Measurements from ENCODE around the gene ADNP.
"Not testable (repeated sequence)": the region's sequence is repeated elsewhere in the genome, so short reads cannot be mapped to it uniquely, and the experiment has no call there.

Gene ADNP

GRCh38 chr20:50931306-50932015 is at the start of gene ADNP:
Gene ADNP (minus strand): TSS chr20:50931437. CDS start chr20:50903996, 27,441 bp downstream.
- Mint-ChIP-seq H3K27ac (peak within 1 kb of the TSS; percentile 96), H3K9me3 (no peaks in the 10 kb centered on the region), H3K4me1 (peaks cover 46% of the 10 kb centered on the region), H3K4me3 (peak within 1 kb of the TSS; percentile 93), H3K36me3 (peaks cover 51% of the 10 kb centered on the region), H3K27me3 (no peaks in the 10 kb centered on the region)
- CTCF ChIA-PET = interaction anchor here (0.6 to 10.7 kb wide), 10 partner anchors 11 to 143 kb away, joined by 3 to 167 read pairs (median 4); partner anchors contain the start of genes BCAS4, DPM1 and MOCS3
- peak; percentile 91 for DNase-seq

DNA sequence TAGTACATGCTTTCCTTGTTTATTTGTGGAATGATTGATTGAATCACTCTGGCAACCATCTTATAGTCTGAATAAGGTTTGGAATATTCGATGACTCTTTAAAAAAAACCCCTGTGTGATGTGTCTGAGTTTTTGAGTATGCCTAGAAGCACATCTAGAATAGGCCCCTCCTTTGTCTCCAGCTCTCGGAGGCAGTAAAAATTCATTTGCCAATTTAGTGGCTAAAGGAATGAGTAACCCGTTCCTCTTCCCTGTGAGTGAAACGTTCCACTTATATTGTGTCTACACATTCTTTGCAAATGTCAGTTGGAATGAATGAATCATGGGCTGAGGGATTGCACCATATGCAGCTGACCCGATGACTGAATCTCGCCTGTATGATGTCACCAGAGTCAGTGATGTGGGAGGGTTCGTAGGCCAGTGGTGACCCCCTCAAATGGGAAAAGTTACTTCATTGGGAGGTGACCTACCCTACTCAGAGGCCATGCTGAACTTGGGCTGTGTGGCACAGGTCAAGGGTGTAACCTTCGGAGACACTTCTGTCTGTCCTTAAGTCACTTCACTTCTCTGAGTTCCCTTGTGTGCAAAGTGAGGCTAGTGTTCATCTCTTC is 48.9 kb upstream of the ADNP start:
- Mint-ChIP-seq H3K9me3 (no peaks in the 10 kb centered on the region), H3K4me1 (peaks cover 2% of the 10 kb centered on the region), H3K4me3 (no peak overlapping the region), H3K27me3 (peaks cover 57% of the 10 kb centered on the region), H3K36me3 (no peaks in the 10 kb centered on the region), H3K27ac (no peak overlapping the region)
- DNase-seq = no peak
- CTCF ChIA-PET = interaction anchor here (0.6 to 5.6 kb wide), 8 partner anchors 8 to 405 kb away, joined by 3 to 41 read pairs (median 11); partner anchors contain the start of gene BCAS4

DNA sequence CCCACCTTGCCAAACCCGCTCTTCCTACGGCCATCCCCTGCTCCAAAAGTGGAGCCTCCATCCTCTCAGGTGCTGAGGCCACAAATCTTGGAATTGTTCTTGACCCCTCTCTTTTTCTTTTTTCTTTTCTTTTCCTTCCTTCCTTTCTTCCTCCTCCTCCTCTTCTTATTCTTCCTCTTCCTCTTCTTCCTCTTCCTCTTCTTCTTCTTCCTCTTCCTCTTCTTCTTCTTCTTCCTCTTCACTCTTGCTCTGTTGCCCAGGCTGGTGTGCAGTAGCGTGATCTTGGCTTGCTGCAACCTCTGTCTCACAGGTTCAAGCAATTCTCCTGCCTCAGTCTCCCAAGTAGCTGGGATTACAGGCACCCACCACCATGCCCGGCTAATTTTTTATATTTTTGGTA is 47.3 kb upstream of the ADNP start:
- CTCF ChIA-PET = interaction anchor here (1.4 kb wide), 1 partner anchor 14 kb away, joined by 3 read pairs; no protein-coding TSS in a partner anchor
- peaks cover 45% of the 10 kb centered on the region for H3K27me3 Mint-ChIP-seq
- H3K36me3 Mint-ChIP-seq, H3K4me3 Mint-ChIP-seq, DNase-seq, H3K27ac Mint-ChIP-seq, H3K9me3 Mint-ChIP-seq, H3K4me1 Mint-ChIP-seq: not testable (repeated sequence)

- DNase-seq = no peak
- peaks cover 43% of the 10 kb centered on the region for H3K27me3 Mint-ChIP-seq
- H3K4me3 Mint-ChIP-seq = no peak overlapping the region
- no peaks in the 10 kb centered on the region for H3K9me3 Mint-ChIP-seq
- H3K4me1 Mint-ChIP-seq = peaks cover 2% of the 10 kb centered on the region
- no peaks in the 10 kb centered on the region for H3K36me3 Mint-ChIP-seq
- CTCF ChIA-PET = interaction anchor here (1.4 kb wide), 1 partner anchor 16 kb away, joined by 3 read pairs; no protein-coding TSS in a partner anchor
- no peak overlapping the region for H3K27ac Mint-ChIP-seq
These were observed 46.1 kb upstream of the ADNP start for GRCh38 chr20:50977066-50978021.

DNA sequence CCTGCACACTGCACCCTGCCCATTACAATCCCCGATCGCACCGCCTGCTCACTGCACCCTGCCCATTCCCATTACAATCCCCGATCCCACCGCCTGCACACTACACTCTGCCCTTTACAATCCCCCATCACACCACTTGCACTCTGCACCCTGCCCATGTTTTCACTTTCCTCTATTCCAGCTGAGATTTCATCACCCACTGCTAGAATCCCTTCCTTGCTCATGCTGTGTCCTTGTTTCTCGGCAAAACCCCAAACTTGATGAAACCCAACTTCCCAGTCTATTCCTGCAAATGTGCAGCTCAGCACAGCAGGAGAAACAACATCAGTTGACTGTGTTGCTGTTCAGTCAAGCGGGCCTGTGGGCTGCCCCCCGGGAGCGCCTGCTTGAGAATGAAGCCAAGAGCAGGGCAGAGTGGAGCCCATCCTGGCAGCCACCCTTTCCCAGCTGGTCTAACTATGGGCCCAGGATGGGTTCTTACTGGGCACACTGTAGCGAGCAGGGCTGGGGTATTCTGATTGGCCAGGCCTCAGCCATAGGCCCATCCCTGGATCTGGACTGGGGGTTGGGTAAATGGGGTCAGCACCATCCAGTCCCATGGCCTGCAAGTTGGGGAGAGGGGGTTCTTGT is 44.6 kb upstream of the ADNP start:
- Mint-ChIP-seq H3K4me1 (no peaks in the 10 kb centered on the region), H3K27me3 (peaks cover 32% of the 10 kb centered on the region), H3K27ac (no peak overlapping the region), H3K9me3 (no peaks in the 10 kb centered on the region), H3K4me3 (no peak overlapping the region), H3K36me3 (no peaks in the 10 kb centered on the region)
- DNase-seq = no peak
- CTCF ChIA-PET = no interaction called here

GRCh38 chr20:50969912-50970311 is 38.7 kb upstream of the ADNP start:
- Mint-ChIP-seq H3K9me3 (no peaks in the 10 kb centered on the region), H3K4me1 (no peaks in the 10 kb centered on the region), H3K27me3 (peaks cover 20% of the 10 kb centered on the region), H3K36me3 (no peaks in the 10 kb centered on the region), H3K4me3 (no peak overlapping the region), H3K27ac (no peak overlapping the region)
- no peak for DNase-seq
- CTCF ChIA-PET = interaction anchor here (4.7 kb wide), 1 partner anchor 11 kb away, joined by 14 read pairs; no protein-coding TSS in a partner anchor

- Mint-ChIP-seq H3K4me3 (no peak overlapping the region), H3K4me1 (no peaks in the 10 kb centered on the region), H3K27me3 (peaks cover 20% of the 10 kb centered on the region), H3K9me3 (no peaks in the 10 kb centered on the region), H3K27ac (no peak overlapping the region), H3K36me3 (no peaks in the 10 kb centered on the region)
- DNase-seq = no peak
- CTCF ChIA-PET = interaction anchor here (4.7 kb wide), 1 partner anchor 12 kb away, joined by 14 read pairs; no protein-coding TSS in a partner anchor
These were observed 38.2 kb upstream of the ADNP start for GRCh38 chr20:50969435-50969834.

DNA sequence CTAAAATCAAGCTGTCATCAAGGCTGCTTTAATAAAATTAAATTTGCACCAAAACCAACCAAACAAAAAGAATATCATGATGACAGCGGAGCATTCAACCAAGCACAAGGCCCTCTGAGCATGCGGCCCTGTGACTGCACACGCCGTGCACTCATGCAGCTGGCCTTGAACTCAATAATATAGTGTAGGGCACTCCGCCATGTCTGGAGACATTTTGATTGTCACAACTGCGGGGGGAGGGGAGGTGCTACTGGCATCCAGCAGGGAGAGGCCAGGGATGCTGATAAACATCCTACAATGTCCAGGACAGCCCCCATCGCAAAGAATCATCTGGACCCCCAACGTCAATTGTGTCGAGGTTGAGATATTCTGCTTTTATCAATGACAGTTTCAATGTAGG is 37.1 kb upstream of the ADNP start:
- no peaks in the 10 kb centered on the region for H3K4me1 Mint-ChIP-seq
- H3K27ac Mint-ChIP-seq = no peak overlapping the region
- H3K9me3 Mint-ChIP-seq = no peaks in the 10 kb centered on the region
- CTCF ChIA-PET = interaction anchor here (1.0 kb wide), 1 partner anchor 13 kb away, joined by 3 read pairs; no protein-coding TSS in a partner anchor
- H3K27me3 Mint-ChIP-seq = peaks cover 19% of the 10 kb centered on the region
- H3K36me3 Mint-ChIP-seq = no peaks in the 10 kb centered on the region
- H3K4me3 Mint-ChIP-seq = no peak overlapping the region
- no peak for DNase-seq

- no peak for DNase-seq
- H3K4me1 Mint-ChIP-seq = no peaks in the 10 kb centered on the region
- no peaks in the 10 kb centered on the region for H3K9me3 Mint-ChIP-seq
- no peak overlapping the region for H3K27ac Mint-ChIP-seq
- H3K36me3 Mint-ChIP-seq = no peaks in the 10 kb centered on the region
- CTCF ChIA-PET = interaction anchor here (0.8 to 0.9 kb wide), 2 partner anchors 10 to 14 kb away, joined by 3 read pairs; partner anchors contain the start of gene DPM1
- H3K27me3 Mint-ChIP-seq = peaks cover 14% of the 10 kb centered on the region
- no peak overlapping the region for H3K4me3 Mint-ChIP-seq
These were observed 36.3 kb upstream of the ADNP start for GRCh38 chr20:50967586-50967985.

GRCh38 chr20:50959543-50960126 is 28.4 kb upstream of the ADNP start:
- CTCF ChIA-PET = interaction anchor here (1.2 kb wide), 1 partner anchor 165 kb away, joined by 3 read pairs; the partner anchor contains the start of gene BCAS4
- Mint-ChIP-seq H3K27ac (no peak overlapping the region), H3K9me3 (no peaks in the 10 kb centered on the region), H3K36me3 (peaks cover 29% of the 10 kb centered on the region), H3K4me3 (peak overlapping the region; percentile 99), H3K4me1 (peaks cover 54% of the 10 kb centered on the region), H3K27me3 (no peaks in the 10 kb centered on the region)
- DNase-seq = no peak

DNA sequence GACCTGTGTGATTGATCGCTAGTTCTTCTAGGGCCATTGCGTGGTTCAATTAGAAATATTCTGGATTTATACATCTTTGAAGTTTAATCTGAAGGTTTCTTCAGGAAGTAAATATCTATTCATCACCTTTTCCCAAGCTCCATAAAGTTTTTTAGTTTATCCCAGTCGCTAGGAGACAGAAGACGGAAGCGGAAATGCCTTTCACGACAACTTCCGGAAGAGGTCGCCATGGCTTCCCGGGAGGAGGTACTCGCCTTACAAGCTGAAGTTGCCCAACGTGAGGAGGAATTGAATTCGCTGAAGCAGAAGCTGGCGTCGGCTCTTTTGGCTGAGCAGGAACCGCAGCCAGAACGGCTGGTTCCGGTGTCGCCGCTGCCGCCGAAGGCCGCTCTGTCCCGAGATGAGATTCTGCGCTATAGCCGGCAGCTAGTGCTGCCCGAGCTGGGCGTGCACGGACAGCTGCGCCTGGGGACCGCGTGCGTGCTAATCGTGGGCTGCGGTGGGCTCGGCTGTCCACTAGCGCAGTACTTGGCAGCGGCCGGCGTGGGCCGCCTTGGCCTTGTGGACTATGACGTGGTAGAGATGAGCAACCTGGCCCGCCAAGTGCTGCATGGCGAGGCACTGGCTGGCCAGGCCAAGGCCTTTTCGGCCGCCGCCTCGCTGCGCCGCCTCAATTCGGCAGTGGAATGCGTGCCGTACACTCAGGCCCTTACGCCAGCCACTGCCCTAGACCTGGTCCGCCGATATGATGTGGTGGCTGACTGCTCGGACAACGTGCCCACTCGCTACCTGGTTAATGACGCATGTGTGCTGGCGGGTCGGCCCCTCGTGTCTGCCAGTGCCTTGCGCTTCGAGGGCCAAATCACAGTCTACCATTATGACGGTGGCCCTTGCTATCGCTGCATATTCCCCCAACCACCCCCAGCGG is 27.6 kb upstream of the ADNP start, which contains the start of gene MOCS3:
MOCS3 (plus strand) TSS at position 204 of the 928 bp plus-strand sequence; CDS start at position 229, 25 bp downstream.
- Mint-ChIP-seq H3K4me1 (peaks cover 58% of the 10 kb centered on the region), H3K27me3 (no peaks in the 10 kb centered on the region), H3K36me3 (peaks cover 29% of the 10 kb centered on the region), H3K27ac (peak within 1 kb of the TSS; percentile 96), H3K4me3 (peak within 1 kb of the TSS; percentile 99), H3K9me3 (no peaks in the 10 kb centered on the region)
- DNase-seq = peak; percentile 91
- CTCF ChIA-PET = interaction anchor here (1.3 to 2.8 kb wide), 5 partner anchors 15 to 165 kb away, joined by 3 to 19 read pairs (median 10); partner anchors contain the start of genes ADNP and BCAS4
